C4-2B (cell line): ENCODE measurements around the gene NRIP1.

Experiments
- H3K27ac ChIP-seq: fragments of 450-650 bp; 2 replicates; pipeline ENCODE4 v1.5.1; 2017
- ZFX ChIP-seq: fragments of 450-650 bp; IDR thresholded peaks from 2 replicates; pipeline ENCODE4 v1.6.1; 2017
- TF ChIP-seq, protein P1 (sequence below): fragments of 450-650 bp; conservative IDR thresholded peaks from 2 replicates; pipeline ENCODE4 v1.5.1; 2017; ENCODE audit warnings: mild to moderate bottlenecking

NRIP1 gene

DNA sequence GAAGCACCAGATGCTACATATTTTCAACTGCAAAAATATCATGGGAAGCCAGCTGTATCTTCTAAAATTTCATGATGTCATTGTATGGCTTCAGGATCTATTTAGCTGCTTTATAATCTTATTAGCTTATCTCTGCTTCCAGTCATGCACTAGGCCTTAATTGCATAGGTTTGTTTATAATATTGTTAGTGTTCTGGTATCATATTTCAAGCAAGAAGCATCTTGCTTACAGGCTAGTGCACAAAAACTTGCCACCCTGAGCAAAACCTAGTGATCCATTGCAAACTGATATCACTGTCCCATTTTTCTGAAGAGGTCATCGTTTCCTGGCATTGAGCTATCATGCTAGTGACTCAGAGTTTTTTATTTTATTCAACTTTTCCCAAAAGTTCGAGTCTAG, 15.7 kb upstream of the NRIP1 start:
- H3K27ac ChIP-seq, result no peak overlapping the region
- no peak for TF ChIP-seq ZFX
- TF ChIP-seq, protein P1, sequence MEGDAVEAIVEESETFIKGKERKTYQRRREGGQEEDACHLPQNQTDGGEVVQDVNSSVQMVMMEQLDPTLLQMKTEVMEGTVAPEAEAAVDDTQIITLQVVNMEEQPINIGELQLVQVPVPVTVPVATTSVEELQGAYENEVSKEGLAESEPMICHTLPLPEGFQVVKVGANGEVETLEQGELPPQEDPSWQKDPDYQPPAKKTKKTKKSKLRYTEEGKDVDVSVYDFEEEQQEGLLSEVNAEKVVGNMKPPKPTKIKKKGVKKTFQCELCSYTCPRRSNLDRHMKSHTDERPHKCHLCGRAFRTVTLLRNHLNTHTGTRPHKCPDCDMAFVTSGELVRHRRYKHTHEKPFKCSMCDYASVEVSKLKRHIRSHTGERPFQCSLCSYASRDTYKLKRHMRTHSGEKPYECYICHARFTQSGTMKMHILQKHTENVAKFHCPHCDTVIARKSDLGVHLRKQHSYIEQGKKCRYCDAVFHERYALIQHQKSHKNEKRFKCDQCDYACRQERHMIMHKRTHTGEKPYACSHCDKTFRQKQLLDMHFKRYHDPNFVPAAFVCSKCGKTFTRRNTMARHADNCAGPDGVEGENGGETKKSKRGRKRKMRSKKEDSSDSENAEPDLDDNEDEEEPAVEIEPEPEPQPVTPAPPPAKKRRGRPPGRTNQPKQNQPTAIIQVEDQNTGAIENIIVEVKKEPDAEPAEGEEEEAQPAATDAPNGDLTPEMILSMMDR, result no peak

DNA sequence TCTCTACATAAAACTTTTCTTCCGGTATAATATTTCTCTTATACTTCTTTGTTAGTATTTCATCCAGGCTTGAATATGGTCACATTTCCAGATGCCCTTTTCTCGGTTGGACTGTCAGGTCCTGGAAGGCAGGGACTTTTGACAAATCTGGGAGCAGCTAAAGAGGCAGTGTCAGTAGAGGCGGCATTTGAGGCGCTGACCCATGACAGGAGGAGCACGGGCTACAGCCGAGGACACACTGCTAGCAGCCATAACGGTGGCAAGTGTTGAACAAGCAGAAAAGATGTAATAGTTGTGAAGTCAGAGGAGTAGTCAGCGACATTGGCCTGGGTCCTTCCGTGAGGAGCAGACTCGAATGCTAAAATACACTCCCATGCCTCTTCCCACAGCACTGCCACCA, 14.5 kb upstream of the NRIP1 start:
- TF ChIP-seq, protein P1, result no peak
- no peak for TF ChIP-seq ZFX
- H3K27ac ChIP-seq, result no peak overlapping the region

DNA sequence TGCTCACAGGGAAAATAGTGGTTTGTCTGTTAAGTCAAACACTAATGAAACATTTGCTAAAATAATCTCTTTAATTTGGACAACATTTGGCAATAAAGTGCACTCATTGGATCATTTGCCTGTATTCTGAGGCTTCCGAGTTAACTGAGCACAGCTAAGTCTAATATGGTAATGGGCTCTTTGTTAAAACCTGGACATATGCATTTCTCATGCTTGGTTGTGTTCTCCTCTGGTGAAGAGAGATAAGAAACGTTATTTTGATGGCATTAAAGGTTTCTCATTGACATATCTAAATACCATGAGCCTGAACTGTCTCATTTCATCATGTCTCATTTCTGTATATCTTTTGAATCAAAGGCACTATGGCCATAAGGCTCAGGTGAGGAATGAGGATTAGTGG, 13.4 kb upstream of the NRIP1 start:
- TF ChIP-seq, protein P1, result no peak
- no peak for TF ChIP-seq ZFX
- H3K27ac ChIP-seq, result no peak overlapping the region

DNA sequence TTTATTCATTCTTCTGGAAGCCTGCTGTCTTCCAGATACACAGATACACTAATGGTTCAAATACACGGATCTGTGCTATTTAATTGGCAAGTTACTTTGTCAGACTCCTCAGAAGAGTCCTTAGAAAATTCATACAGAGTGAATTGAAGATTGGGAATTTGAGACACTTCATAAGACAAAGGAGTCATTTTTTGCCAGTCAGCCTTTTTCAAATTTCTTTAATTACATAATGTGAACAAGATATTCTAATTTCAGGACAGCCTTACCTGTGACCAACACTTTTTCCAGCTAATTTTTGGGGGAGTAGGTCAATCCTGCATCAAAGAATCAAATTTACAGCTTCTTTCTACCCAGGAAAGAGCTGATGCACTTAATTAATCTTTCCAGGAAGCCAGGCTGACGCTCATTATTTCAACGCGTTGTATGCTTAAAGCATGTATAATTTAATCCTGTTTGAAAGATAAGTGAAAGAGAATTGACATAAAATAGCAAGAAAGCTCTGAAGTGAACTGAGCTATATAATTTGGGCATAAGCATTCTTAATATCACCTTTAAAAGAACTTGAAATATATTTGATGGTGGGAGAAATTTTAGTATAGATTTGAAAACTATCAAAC, 12.8 kb upstream of the NRIP1 start:
- TF ChIP-seq, protein P1, result no peak
- no peak for TF ChIP-seq ZFX

DNA sequence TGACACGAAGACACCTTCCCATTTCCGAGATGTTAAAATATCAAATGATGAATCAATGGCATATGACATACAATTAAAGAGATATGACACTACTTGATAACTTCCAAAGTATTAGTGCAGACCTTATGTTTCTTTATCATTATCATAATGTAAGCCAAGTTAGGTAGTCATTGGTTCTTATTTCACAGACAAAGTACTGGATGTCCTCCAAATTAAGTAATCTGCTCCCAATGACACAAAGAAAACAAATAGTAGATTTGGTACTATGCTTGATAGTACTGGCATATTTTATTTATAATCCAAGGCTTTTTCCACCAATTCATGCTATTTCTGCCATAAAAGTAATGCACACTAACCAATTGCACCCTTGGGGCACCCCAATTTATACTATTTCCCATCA, 11.9 kb upstream of the NRIP1 start:
- TF ChIP-seq ZFX, result no peak
- TF ChIP-seq, protein P1, result no peak
- no peak overlapping the region for H3K27ac ChIP-seq

More for the DNA sequence above, 12.8 kb upstream of the NRIP1 start:
- no peak overlapping the region for H3K27ac ChIP-seq

DNA sequence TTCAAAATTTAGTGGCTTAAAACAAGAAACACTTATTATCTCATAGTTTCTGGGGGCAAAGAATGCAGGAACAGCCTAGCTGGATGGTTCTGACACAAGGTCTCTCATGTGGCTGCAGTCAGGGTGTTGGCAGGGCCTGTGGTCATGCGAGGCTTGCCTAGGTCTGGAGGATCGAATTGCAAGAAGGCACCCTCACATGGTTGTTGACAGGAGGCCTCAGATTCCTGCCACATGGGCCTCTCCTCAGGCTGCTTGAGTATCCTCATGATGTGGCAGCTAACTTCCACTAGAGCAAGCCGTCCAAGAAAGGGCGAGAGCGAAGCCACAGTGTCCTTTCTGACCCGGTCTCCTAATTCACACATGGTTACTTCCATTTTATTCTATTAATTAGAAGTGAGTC, 6.2 kb upstream of the NRIP1 start:
- TF ChIP-seq ZFX, result no peak
- TF ChIP-seq, protein P1, result no peak
- H3K27ac ChIP-seq, result no peak overlapping the region

DNA sequence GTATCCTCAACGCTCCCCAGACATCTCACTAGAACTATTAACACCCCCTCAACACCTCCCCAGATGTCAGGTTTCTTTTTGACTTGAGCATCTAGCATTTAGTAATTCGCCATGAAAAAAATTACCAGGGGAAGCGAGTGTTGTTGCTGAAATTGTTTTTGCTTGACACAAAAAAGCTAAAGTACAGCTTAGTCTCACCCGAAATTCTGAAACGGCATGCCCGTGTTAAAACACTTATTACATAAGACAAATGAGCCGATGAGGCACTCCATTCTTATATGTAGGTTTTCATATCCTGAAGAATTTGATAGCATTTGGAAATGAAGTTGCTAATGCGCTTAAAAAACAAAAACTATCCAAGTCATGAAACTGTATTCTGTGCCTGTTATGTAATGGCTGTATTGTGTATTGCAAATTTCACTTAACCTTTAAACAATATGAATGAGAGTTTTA, 1.3 kb upstream of the NRIP1 start:
- TF ChIP-seq, protein P1, result no peak
- TF ChIP-seq ZFX, result no peak
- H3K27ac ChIP-seq, result peak overlapping the region; percentile 89
